GM23248 (cell line): Measurements from ENCODE around the gene CALD1.

Experiments used
- EZH2 ChIP-seq: fragments of 200-600 bp; sonication (generic); IDR thresholded peaks from 2 replicates; pipeline ENCODE4 v1.6.1; 2018; ENCODE audit warnings: antibody characterized with exemption, mild to moderate bottlenecking; ENCODE audit not compliant: insufficient read depth, poor library complexity, severe bottlenecking
- EZH2phosphoT487 ChIP-seq: fragments of 200-600 bp; sonication (generic); IDR thresholded peaks from 2 replicates; pipeline ENCODE4 v1.6.1; 2018; ENCODE audit warnings: antibody characterized with exemption, moderate library complexity, mild to moderate bottlenecking, low read depth; ENCODE audit not compliant: insufficient read depth

- TF ChIP-seq EZH2, result no peak
- no peak for TF ChIP-seq EZH2phosphoT487
Observed at GRCh38 chr7:134829380-134829986, 50.0 kb downstream of the CALD1 start.
